GM12864 (cell line): ENCODE measurements around the gene RS1.

Source experiments
- DNase-seq: peaks from one replicate; pipeline ENCODE4 v3.0.0-alpha.2; 2011; ENCODE audit warnings: low read depth
- H3K4me3 ChIP-seq: 2 replicates; pipeline ENCODE4 v1.5.1; 2011; ENCODE audit warnings: mild to moderate bottlenecking, low read depth, low read length, control low read depth
- CTCF ChIP-seq: IDR thresholded peaks from 2 replicates; pipeline ENCODE4 v1.5.1; 2011; ENCODE audit warnings: low read depth, mild to moderate bottlenecking, moderate library complexity, low read length, control low read depth, inconsistent platforms; ENCODE audit errors: missing control alignments

RS1 gene

GRCh38 chrX:18672008-18672407 lies at the start of gene RS1:
Gene RS1 (minus strand): TSS chrX:18672108. CDS start chrX:18672068, 40 bp downstream.
- TF ChIP-seq CTCF, result no peak
- no peak within 1 kb of the TSS for H3K4me3 ChIP-seq
- DNase-seq, result no peak

- H3K4me3 ChIP-seq, result no peak overlapping the region
- DNase-seq, result no peak
- TF ChIP-seq CTCF, result no peak
Observed at GRCh38 chrX:18719852-18720251, 47.9 kb upstream of the RS1 start.

- TF ChIP-seq CTCF, result no peak
- no peak for DNase-seq
- H3K4me3 ChIP-seq, result no peak overlapping the region
Observed at GRCh38 chrX:18714910-18715309, 43.0 kb upstream of the RS1 start.

- H3K4me3 ChIP-seq, result no peak overlapping the region
- no peak for DNase-seq
- TF ChIP-seq CTCF, result no peak
Observed at GRCh38 chrX:18709833-18710232, 37.9 kb upstream of the RS1 start.

GRCh38 chrX:18707426-18708049 lies 35.6 kb upstream of the RS1 start, which contains the start of gene PPEF1:
Gene PPEF1 (plus strand): TSS chrX:18707645. CDS start chrX:18707781, 136 bp downstream.
- DNase-seq, result no peak
- H3K4me3 ChIP-seq, result no peak within 1 kb of the TSS
- TF ChIP-seq CTCF, result no peak

GRCh38 chrX:18702362-18703195 lies 30.7 kb upstream of the RS1 start:
- no peak for TF ChIP-seq CTCF
- no peak for DNase-seq
- H3K4me3 ChIP-seq, result no peak overlapping the region
